Fibroblast of peridontal ligament (primary cell): Measurements from ENCODE around the gene CMIP.
A peak's percentile ranks its signal among the peaks of the same experiment; 100 is the strongest.

Experiments
- DNase-seq: peaks from one replicate; pipeline ENCODE4 v3.0.0-alpha.2; 2010; ENCODE audit errors: extremely low read depth

Gene CMIP

DNA sequence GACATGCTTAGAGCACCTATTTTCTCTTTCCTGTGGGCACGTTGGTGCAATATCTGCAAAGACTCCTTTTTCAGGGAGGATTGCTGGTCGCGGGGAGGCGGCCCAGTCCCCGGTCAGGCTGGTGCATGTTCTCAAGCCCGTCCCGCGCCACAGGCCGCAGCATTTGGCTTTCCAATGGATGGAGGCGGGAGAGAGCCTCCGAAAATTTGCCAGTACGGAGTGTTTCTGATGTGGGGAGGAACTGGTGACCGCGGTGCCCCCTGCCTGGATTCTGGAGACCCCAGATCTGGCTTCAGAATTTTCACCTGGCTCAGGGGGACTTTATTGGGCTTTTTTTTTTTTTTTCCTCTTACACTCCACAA is 2.3 kb downstream of the CMIP start:
- DNase-seq: no peak

DNA sequence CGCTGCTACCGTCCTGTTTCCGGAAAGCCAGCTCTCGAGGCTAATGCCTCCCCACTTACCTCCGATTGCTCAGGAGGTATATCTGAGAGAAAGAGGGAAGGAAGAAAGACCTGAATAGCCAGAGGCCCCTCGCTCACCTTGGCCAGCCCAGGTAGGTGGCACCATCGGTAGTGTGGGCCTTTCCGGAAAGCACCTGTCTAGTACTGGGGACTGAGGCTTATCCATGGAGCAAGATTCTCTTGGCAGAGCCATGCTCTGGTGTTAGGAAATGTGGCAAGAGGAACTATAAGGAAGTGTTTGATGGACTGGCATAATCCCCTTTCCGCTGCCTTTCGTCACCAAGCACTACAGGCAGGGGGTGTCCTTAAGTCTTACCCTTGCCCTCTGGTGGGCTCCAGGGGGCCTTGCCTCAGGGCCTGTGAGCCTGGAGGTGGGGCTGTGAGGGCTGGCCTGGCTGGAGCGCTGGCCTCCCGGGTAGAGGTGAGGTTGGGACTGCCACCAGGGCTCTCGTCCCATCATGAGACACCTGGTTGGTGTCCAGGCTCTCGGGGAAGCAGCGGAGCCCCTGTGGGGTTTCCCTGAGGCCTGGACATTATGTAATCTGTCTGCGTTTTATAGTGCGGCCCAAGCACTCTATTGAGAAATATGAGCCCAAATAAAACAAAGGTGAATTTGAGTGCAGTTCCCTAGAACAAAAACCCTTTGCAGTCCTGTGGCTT is 2.9 kb downstream of the CMIP start:
- no peak for DNase-seq

DNA sequence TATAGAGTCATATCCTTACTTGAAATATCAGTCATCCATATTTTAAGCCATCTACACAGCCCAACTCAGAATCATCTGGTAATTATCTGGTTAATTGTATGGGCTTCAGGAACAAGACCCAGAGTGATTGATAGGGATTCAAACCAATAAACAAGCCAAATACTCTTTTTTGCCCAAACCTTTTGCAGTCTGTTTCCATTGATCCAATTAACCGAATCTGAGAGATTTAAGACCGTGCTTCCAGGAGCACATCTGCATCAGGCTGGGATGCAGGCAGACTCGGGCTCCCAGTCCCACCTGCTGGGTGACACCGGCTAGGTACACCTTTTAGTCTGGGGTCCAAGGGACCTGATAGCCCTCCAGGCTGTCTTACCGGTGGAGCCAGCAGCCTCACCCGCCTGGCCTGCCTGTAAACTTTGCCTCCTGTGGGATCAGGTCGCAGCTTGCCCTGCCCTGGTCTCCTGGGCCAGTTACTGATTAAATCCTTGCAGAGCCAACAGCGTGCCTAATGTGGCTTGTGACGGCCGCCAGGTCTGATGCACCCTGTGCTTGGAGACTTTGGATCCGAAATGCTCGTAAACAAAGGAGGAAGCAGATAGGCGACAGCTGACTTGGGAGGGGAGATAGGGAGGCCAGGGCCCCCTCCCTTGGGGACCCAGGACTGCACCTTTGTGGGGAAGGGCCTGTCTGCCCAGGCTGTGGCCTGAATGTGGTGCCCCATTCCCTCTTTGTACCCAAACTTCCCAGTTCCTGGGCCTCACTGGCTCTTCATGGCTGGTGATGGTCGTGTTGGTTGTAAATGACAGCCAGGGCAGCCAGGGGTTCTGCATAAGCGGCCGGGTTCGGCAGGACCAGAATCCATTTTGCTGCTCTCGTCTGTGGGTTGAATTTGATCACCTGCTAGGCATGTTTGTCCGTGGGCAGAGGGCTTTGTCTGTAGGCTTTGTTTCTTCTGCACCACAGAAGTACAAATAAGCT is 3.8 kb downstream of the CMIP start:
- no peak for DNase-seq

DNA sequence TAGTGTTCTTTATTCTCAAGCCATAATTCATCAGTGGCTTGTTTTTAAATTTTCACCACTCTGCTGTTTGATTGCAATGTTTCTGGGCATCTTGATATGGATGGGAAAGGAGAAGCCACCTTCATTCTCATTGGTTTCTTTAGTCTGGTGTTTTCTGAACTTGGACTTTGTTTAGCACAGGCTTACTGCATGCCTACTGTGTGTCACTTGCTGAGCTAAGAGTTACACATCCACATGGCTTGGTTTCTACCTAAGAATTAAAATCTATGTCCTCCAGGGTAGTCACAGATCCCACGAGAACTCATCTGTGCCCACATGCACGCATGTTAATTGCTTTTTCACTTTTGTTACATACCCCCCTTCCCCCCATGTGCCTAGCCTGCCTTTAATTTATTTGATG is 4.6 kb downstream of the CMIP start:
- no peak for DNase-seq

DNA sequence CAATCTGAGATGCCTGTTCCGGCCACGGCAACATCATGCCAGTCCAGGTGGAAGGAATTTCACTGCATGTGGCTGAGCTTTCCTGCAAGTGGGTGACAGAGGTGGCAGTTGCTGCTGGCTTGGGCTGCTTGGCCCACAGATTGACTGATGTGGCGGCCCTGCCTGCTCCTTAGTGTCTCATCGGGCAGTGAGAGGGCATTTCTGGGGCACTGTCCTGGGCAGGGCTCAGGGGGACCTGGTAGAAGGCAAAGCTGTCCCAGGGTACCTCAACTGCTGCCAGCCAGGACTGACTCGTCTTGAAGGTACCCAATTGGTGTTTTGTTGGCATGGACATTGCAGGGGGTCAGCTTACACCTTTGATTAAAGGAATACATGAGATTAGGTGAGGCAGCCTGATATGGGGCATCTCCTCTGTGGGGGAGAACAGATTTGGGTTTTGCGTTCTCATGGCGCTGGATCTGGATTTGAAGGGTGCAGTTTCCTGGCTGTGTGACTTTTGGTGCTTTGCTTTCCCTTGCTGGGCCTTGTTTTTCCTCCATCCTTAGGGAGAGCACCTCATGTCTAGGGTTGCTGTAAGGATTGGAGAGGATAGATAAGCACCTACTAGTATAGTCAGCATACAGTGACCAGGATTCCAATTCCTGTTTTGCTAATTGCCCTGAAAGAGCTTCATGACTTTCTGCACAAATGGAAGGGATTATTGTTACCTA is 5.4 kb downstream of the CMIP start:
- DNase-seq: no peak

DNA sequence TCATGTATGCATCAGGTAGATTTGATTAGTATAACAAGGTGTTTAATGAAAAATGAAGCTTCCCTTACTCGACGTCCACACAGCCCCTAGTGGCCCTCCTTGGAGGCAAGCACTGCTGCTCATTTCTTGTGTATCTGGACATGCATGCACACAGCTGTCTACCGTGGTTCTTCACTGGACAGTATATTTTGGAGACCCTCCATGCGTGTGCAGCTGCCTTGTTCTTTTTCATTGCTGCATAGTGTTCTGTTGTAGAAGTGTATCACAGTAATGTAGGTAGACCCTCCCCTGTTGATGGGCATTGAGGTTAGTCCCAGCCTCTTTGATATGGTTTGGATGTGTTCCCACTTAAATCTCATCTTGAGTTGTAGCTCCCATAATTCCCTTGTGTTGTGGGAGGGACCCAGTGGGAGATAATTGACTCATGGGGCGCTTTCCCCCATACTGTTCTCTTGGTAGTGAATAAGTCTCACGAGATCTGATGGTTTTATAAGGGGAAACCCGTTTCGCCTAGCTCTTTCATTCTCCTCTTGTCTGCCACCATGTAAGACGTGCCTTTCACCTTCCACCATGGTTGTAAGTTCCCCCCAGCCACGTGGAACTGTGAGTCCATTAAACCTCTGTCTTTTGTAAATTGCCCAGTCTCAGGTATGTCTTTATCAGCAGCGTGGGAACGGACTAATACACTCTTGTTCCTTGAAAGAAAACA is 6.3 kb downstream of the CMIP start:
- no peak for DNase-seq

DNA sequence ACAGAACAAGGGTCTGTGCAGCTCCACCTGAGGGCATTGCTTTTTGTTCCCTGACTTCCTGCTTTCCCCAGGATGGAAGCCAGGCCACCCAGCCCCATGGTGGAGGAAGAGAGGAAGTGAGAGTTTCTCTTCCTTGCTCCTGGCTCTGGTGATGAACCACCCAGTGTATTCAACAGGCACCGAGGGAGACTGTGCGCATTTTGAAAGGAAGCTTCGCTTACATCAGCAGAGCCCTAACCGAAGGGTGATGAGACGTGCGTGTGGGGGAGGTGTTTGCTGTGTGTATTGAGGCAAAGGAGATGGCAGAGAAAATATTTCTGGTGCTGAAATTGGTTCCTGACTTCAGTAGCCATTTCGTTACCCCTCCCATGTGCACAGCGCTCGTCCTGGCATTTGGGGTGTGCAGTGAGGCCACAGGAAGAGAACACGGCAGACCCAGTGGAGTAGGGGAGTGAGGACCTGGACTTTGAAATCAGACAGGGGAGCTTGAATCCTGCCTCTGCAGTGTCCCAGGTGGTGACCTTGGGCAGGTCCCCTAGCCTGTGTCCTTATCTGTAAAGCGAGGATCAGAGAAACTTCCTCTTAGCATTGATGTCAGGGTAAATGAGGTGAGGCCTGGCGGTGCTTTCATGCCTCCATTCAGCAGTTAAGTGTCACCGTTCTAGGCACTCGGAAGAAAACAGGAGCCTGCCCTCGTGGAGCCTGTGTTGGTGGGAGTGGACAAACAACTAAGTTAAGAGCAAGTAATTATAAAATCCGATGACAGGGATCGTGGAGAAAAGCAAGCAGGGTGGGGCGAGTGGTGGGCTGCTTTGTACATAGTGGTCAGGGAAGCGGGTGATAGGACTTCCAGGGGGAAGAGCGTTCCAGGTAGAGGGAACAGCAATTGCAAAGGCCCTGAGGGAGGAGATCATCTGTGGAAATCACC is 7.4 kb downstream of the CMIP start:
- DNase-seq: no peak

DNA sequence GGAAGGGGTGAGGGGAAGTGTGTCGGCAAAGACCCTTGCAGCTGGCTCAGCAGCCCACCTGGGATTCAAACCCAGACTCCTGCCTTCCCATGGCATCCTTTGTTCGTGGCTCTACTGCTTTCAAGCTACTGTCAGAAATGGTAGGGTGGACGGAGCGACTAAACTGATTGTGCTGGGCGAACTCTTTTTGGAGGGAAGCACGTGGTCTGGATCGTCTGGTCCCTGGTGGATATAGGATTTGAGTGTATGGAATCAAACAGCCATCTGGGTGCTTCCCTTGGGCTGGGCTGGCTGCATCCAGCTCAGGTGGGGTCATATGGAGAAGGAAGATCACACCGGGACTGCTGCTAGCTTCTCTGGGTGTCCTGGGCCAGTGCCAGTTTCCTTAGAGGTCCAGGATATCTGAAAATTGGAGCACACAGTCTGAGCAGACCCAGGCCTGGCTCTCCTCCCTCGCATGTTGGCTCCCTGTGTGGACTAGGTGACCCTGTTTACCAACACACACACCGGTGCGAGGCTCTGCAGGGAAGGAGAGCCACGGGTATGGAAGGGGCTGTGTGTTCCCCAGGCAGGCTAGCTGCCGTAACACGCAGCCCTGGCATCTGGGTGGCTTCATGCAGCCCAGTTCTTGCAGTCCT is 8.6 kb downstream of the CMIP start:
- no peak for DNase-seq

DNA sequence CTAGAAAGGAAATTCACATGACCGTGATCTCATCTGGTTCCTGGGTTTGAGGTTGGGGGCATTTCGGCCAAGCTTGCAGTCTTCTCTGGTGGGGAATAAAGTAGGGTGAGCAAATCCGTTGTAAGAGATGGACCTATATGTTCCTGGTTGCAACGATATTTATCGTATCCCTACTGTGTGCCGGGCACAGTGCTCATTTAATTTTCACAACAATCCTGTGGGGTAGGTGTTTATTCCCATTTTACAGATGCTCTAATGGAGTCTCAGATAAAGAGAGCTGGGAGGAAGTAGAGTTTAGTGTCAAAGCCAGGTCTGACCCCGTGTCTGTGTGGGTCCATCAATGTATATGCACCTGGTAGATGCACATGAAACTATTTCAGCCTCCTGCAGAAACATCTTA is 9.4 kb downstream of the CMIP start:
- DNase-seq: no peak

DNA sequence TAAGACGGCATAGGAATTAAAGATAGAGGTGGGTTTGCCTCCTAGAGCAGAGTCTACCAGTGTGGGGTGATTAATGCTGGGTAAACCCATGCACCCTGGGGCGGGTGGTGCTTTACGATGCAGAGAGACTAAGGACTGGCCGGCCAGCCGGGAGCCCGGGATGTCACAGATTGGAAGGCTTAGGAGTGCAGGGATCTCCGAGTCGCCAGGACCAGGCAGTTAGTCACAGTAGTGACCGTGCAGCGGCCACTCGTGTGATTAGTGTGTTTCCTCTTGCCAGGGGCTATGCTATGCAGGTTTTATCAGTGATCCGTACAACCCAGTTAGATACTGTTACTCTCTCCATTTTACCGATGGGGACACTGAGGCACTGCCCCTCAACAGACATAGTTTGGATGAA is 10.4 kb downstream of the CMIP start:
- DNase-seq: no peak

DNA sequence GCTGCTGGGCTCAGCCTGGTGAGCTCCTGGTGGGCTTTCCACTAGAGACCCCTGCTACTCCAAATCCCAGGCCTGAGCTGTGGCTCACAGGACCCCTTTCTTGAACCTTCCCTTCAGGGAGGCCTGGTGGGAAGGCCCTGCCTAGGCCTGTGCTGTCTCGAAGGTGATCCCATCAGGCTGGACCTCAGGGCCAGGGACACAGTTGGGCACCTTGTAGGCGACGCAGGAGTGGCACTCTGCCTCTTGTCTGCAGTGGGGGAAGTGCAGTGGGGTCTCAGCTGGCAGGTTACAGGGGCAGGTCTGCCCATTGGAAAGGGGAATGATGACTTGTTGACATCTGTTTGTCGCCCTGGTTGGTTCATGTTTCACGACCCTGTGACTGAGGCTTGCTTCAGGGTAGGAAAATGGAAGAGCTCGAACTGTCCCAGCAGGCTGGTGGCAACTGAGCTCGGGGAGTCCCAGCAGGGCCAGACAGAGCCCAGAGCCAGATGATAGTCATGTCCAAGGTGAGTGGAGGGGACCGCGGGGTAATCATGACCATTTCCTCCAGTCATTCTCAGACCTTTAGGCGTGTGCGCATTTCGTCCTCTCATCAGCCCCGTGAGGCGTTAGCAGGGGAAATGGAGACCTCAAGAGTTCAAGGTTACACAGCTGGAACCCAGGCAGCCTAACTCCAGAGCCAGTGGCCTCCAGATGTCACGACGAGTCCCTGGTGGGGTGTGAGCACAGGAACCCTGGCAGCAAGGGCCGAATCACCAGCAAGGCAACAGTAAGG is 11.3 kb downstream of the CMIP start:
- DNase-seq: no peak

DNA sequence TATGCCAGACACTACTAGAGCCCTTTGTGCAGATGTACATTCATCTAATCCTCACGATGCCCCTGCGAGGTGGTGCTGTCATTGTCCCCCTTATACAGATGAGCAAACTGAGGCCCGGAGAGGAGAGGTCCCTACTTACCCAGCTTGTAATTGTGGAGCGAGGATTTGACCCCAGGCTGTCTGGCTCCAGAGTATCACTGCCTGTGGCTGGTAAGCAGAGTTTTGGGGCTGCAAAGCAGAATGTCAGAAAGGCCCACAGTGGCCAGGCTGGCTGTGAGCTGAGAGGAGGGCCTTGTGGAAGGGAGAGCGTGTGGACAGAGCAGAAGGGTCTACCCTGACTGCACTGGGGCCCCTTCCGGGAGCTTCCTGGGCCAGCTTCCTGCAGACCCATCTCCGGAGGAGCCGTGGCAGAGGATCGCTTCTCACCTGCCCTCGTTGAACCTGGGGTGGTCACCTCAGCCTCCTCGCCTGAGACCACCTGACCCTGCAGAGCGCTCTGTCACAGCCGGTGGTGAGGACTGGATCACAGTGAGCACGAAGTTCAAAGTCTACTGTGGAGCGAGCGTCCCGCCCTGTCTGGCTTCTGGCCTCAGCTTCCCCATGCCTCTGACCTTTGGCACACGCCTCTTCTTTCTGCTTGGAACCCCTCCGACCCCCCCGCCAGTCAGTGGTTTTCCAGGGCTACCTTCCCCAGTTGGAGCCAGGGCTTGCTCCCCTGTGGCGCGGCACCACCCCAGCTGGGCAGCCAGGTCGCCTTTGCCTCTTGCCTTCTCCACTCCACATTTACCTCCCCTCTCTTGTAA is 12.1 kb downstream of the CMIP start:
- no peak for DNase-seq

DNA sequence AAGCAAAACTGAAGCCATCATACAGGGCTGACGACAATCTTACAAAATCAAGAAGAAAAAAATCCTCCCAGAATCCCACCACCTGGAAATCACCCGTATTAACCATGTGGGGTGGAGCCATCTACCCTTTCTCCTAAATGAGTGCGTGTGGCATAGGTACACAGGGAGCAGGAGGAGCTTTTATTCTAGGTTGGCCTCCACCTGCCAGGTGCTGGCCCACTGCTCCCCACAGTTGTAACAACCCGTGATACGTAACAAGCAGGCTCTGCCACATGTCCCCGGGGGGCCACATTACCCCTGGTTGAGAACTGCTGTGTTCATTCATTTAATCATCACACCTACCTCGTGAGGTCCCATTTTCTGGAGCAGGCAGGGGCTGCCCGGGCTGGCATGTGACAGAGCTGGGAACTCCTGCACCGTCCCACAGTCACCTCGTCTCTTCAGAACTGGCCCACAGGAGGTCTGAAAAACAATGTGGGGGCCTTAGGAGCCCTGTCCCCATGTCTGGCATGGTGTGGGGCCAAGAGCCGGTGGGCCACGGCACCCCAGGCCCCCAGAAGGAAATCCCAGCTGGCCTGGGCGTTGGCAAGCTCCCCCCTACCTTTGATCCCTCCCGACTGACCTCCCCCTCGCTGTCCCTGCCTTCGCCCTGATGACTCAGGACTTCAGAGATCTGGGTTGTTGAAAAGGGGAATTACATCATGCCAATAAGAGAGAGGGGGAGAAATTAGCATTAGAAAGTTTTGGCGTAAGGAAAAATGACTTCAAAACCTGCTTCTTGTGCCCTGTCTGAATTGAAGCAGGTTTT is 12.9 kb downstream of the CMIP start:
- peak; percentile 44 for DNase-seq

DNA sequence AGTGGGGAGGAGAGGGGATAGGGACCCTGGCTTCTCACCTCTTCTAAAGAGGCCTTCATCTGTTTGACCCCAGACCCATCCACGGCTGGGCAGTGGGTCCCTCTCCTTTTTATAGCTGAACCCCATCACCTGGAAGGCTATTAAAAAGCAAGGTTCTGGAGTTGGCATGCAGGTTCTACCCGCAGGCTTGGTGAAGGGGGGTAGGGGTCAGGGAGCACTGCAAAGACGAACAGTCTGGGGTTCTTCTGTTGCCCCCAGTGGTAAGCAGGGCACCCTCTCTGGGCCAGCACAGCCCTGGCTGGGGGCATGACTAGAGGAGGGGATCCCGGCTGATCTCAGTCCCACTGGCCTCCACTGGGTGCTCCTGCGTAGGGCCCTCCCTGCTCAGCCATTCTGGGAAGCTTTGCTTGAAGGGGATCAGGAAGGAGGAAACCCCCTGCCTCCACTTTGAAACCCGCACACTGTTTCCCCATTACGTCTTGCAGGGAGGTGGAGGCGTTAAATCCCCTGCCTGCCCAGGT is 13.6 kb downstream of the CMIP start:
- no peak for DNase-seq

DNA sequence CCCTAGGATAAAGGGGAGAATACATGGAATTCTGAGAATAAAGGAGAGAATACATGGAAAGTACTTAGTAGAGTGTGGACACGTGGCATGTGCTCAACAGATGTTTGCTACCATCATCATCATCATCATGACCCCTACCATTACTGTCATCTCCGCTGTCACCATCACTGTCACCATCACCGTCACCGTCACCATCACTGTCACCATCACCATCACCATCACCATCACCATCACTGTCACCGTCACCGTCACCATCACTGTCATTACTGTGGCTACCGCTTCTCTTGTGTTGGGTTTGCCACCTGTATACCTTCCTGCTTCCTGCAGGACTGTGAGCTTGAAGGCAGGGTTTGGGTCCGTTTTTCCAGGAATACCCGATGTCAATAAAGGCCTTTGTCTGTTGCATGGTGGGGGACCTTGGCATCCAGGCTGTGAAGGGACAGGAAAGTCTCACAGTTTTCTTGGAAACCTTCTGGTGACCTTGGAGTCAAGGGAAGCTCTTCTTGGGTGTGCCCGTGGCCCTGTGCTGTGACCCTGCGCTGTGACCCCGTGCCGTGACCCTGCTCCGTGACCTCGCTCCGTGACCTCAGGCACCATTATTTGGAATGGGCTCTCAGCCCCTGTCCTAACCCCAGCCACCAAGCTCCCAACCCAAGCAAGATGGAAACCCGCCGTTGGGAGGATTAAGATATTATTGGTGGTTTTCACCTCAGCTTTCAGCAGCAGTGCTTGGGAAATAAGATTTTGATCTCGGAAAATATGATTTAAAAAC is 14.4 kb downstream of the CMIP start:
- no peak for DNase-seq

DNA sequence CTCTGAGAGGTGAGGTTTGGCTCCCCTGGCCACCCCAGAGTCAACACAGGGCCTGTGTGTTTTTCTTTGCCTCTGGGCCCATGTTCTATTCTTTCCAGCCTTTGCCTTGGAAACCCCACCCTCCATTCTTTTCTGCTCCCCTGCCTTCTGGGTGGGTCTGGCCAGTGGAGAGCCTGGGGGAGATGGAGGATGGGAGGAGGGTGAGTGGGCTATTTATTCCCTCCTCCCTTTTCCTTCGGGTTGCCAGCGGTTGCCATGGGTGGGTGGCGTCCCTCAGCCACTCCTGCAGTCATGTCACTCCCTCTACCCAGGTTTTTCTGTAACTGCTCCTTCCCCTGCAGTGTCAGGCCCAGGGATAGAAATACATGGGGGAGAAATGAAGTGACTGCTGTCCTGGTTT is 15.5 kb downstream of the CMIP start:
- DNase-seq: no peak

DNA sequence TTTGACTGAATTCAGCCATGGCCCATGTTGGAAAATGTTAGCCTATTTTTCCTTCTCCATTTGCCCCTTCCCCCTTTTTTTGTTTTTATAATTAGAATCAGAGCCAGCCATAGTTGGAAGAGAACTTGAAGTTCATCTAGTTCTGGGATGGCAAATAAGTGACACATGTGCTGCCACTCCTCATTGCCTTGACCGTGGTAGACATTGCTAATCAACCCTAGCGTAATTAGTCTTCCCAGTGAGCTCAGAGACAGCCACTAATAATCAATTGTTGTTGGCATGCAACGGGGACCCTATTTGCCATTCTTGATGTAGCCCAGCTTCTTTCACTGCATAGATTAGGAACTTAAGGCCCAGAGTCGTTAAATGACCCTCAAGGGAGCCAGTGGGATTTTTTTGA is 16.6 kb downstream of the CMIP start:
- no peak for DNase-seq
